Occipital lobe (tissue), 2 donors: ENCODE data around the gene UPK3BL2. TPM values are rescaled to one million over a fixed set of nuclear protein-coding genes. Genes with fewer than 3 reads are reported as not detected.
"Not testable (repeated sequence)": the region's sequence is repeated elsewhere in the genome, so short reads cannot be mapped to it uniquely, and the experiment has no call there.

Source experiments
- DNase-seq: peaks from one replicate; lab custom pipeline; 2025; lab: John Stamatoyannopoulos, UW
- total RNA-seq: library from RNA; depleted of rRNA; stranded (reverse); fragments of >200 nt; gene quantifications from one replicate; pipeline ENCODE4 v1.2.3, GENCODE V29; 2014

The UPK3BL2 gene
- total RNA-seq, 1 donor from 2014 or later = 1.4 TPM

- DNase-seq = not testable (repeated sequence)
Measured at GRCh38 chr7:102494473-102495149, 48.9 kb downstream of the UPK3BL2 start.

DNA sequence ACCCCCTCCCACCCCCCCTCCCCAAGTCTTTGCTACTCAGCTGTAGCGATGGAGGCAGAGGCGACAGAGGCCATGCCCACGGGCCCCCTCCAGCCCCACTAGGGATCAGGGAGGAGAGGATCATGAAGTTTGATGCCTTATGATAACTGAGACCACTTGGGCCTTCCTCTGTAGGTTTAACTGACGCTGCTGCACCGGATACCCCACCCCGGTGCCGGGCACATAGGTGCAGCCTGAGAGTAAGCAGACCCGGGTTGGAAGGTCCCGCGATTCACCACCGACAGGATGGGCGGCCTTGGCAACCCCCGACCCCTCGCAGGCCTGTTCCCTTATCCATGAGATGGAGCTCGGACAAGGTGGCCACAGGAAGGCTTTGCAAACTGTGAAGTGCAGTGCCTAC lies 49.5 kb downstream of the UPK3BL2 start:
- not testable (repeated sequence) for DNase-seq

DNA sequence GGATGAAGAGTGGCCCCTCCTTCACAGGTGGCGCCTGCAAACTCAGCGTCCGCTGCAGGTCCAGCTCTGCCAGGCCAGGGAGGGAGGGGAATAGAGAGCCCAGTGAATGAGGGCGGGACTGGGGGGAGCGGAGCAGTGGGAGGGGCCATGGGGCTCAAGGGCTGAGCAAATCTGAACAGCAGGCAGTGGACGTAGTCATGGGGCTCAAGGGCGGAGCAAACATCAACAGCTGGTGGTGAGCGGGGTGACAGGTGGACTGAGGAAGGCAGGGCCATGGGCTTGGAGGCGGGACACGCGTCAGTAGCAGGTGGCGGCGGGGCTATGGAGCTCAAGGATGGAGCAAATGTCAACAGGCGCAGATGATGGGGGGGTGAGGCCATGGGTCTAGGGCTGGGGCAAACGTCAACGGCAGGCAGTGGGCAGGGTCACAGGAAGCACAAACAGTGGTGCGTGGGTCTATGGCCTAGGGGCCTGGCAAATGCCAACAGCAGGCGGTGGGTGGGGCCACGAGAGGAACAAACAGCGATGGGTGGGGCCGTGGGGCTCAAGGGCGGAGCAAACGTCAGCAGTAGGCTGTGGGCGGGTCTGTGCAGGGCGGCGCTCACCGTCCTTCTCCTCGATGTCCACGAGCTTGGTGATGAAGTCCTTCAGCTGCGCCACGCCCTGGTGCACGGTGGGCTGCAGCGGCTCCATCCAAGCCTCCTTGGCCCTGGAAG lies 50.1 kb downstream of the UPK3BL2 start:
- not testable (repeated sequence) for DNase-seq

DNA sequence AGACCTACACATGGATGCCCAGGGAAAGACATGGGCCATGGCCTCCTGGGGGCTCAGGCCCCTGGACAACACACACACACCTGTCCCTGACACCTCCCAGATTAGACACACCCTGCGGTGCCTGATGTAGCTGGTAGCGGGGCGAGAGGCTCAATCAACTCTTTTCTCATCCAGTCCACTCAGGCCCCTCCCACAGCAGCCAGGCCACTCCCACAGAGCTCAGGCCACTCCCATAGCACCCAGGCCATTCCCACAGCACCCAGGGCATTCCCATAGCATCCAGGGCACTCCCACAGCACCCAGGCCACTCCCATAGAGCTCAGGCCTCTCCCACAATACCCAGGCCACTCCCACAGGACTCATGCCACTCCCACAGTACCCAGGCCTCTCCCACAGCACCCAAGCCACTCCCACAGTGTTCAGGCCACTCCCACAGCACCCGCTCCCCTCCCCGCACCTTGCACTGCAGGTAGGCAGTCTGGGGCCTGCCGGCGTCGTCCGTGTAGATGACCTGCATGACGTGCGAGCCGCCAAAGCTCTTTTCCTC lies 52.9 kb downstream of the UPK3BL2 start:
- not testable (repeated sequence) for DNase-seq

Other genes with a start within 250 kb of the UPK3BL2 start
- gene SPDYE6, start 187.3 kb downstream of the UPK3BL2 start, total RNA-seq = 0.16 TPM
- gene PRKRIP1, start 147.3 kb downstream of the UPK3BL2 start, total RNA-seq = 13.6 TPM
- 18.1 TPM for gene ORAI2, start 110.1 kb downstream of the UPK3BL2 start, total RNA-seq
- 14.3 TPM for gene ALKBH4, start 78.8 kb downstream of the UPK3BL2 start, total RNA-seq
- 39.5 TPM for gene LRWD1, start 78.7 kb downstream of the UPK3BL2 start, total RNA-seq
- 8.1 TPM for gene POLR2J, start 64.8 kb downstream of the UPK3BL2 start, total RNA-seq
- gene RASA4B, start 25.9 kb downstream of the UPK3BL2 start, total RNA-seq = 12.8 TPM
- gene SPDYE2, start 7.5 kb upstream of the UPK3BL2 start, total RNA-seq = not detected
- gene POLR2J3, start 28.9 kb upstream of the UPK3BL2 start, total RNA-seq = 27.3 TPM
- gene RASA4, start 73.1 kb upstream of the UPK3BL2 start, total RNA-seq = 30.4 TPM
- 45.4 TPM for gene UPK3BL1, start 99.1 kb upstream of the UPK3BL2 start, total RNA-seq
- gene SPDYE2B, start 106.6 kb upstream of the UPK3BL2 start, total RNA-seq = not detected
- gene POLR2J2, start 128.0 kb upstream of the UPK3BL2 start, total RNA-seq = 3.1 TPM
- gene FAM185A, start 205.3 kb upstream of the UPK3BL2 start, total RNA-seq = 21.2 TPM